Subcutaneous adipose tissue (tissue), 4 donors: ENCODE measurements around the gene ACSL3. TPM values are rescaled to one million over a fixed set of nuclear protein-coding genes. Genes with fewer than 3 reads are reported as not detected.

ENCODE experiments used
- CTCF ChIP-seq: fragments of 450-650 bp; IDR thresholded peaks from one replicate; pipeline ENCODE4 v1.5.1; 2016; ENCODE audit warnings: low read depth, mild to moderate bottlenecking, control low read depth, antibody characterized with exemption, moderate library complexity
- total RNA-seq, 4 donors: library from RNA; depleted of rRNA; stranded (reverse); fragments of >200 nt; gene quantifications; one replicate each; pipeline ENCODE4 v1.1.0, GENCODE V29; 2016

Gene ACSL3
- total RNA-seq, 4 donors from 2014 or later, result 40.1 to 81.8 (median 42.8) TPM

DNA sequence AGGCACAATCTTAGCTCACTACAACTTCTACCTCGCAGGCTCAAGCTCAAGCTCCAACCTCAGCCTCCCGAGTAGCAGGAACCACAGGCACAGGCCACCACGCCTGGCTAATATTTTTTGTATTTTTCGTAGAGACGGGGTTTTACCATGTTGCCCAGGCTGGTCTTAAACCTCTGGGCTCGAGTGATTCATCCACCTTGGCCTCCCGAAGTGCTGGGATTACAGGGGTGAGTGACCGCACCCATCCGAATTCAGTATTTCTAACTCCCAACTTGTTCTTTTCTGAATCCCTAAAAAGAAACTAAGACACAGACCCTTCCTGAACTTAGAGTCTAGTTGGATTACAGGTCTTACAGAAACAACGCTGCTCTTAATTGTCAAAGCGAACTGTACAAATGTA lies 32.3 kb upstream of the ACSL3 start:
- TF ChIP-seq CTCF, result no peak

GRCh38 chr2:222830164-222830563 lies 30.7 kb upstream of the ACSL3 start:
- TF ChIP-seq CTCF, result no peak

DNA sequence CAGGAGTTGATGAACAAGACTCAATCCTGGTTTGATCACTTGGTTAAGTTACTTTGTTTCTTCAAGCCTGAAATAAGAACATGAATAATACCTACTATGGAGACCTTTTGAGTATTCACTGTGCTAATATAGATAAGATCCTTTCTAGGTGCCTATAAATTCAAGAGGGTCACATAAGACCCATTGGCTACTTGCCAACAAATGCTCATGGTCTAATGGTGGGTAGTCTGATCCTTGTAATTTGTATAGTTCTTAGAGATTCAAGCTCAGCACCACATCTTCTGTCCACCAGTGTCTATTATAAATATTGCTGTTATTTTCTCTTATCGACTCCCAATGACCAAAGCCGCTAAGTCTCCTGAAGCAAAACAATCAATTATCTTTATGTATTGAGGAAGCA lies 27.4 kb upstream of the ACSL3 start:
- no peak for TF ChIP-seq CTCF

- no peak for TF ChIP-seq CTCF
Observed at GRCh38 chr2:222835143-222835822, 25.6 kb upstream of the ACSL3 start.

DNA sequence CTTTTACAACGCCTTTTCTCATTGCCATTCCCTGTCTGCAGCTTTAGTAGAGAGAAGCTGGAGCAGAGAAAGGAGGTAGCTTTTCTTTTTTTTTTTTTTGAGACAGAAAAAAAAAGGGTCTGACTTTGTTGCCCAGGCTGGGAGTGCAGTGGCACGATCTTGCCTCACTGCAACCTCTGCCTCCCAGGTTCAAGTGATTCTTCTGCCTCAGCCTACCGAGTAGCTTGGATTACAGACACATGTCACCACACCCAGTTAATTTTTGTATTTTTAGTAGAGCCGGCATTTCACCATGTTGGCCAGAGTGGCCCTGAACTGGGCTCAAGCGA lies 25.0 kb upstream of the ACSL3 start:
- no peak for TF ChIP-seq CTCF

- TF ChIP-seq CTCF, result no peak
Observed at GRCh38 chr2:222837643-222838056, 23.2 kb upstream of the ACSL3 start.

GRCh38 chr2:222840060-222840802 lies 20.6 kb upstream of the ACSL3 start:
- no peak for TF ChIP-seq CTCF
